ENCODE measurements around the gene EBF3.

EBF3 gene

DNA sequence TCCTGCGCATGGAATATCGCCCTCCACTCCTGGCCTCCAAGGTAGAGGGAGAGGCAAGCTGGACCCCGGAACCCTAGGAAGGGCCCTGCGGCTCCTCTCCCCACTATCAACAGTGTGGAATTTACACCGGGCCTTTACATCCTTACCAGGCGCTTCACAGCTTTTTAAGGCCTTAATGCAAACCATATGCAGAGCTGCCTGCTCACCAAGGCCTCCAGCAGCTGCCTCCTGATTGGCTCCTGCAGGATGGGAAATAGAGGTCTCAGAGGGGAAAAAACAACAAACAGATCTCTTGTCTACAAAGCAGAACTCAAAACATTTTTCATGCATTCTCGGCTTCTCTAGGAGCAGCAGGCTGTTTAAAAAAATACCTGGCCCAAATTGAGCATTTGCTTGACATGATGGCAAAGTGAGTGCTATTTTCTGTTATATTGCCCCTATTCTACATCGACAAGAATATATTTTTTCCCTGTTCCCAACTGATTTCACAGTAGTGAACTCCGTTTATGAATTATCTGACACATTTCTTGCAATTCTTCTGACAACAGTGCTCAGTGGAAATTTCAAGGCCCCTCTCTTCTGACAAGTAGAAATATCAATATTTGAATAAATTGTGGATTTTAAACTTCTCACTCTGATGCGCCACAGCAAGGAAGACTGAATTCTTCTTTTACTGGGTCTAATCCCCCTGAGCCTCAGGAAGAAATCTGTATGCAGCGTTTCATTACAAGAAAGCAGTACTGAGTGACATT lies 51.7 kb downstream of the EBF3 start:
- Histone ChIP-seq H3K9me3 (ENCODE audit: control insufficient read depth, low read length) (no peaks in the 10 kb centered on the region), H3K27ac (ENCODE audit: insufficient read depth, low read length, poor library complexity, severe bottlenecking) (no peak overlapping the region), H3K4me3 (ENCODE audit: insufficient read depth, low read depth, low read length, poor library complexity, severe bottlenecking) (no peak overlapping the region), H3K4me1 (ENCODE audit: control insufficient read depth, insufficient read depth, low read length, poor library complexity, severe bottlenecking) (no peaks in the 10 kb centered on the region), H3K27me3 (replicated peaks; ENCODE audit: control insufficient read depth, insufficient read depth, low read length, poor library complexity, severe bottlenecking) (no peaks in the 10 kb centered on the region), H3K36me3 (ENCODE audit: control insufficient read depth, insufficient read depth, low read length) (no peaks in the 10 kb centered on the region)
- DNase-seq: no peak

- Histone ChIP-seq H3K27me3 (replicated peaks; ENCODE audit: control insufficient read depth, insufficient read depth, low read length, poor library complexity, severe bottlenecking) (no peaks in the 10 kb centered on the region), H3K4me3 (ENCODE audit: insufficient read depth, low read depth, low read length, poor library complexity, severe bottlenecking) (no peak overlapping the region), H3K27ac (ENCODE audit: insufficient read depth, low read length, poor library complexity, severe bottlenecking) (no peak overlapping the region), H3K4me1 (ENCODE audit: control insufficient read depth, insufficient read depth, low read length, poor library complexity, severe bottlenecking) (no peaks in the 10 kb centered on the region), H3K9me3 (ENCODE audit: control insufficient read depth, low read length) (no peaks in the 10 kb centered on the region), H3K36me3 (ENCODE audit: control insufficient read depth, insufficient read depth, low read length) (no peaks in the 10 kb centered on the region)
- DNase-seq: no peak
Measured at GRCh38 chr10:129911451-129912165, 52.5 kb downstream of the EBF3 start.

DNA sequence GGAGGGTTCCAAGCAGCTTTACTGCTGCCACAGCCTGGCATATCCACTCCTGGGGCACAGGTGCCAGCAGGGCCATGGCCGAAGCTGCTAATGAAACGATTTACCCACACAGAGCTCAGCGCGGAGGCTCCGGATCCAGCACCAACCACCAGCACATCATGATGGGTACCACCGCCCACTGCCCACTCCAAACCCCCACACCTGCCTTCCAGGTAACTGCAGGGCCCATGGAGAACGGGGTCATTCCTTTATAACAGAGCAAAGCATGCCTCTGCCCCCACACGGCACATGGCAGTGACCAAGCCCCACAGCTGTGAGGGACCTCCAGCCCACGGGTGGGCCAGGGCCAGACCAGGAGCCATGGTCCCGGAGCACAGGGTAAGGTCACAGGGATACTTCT lies 53.2 kb downstream of the EBF3 start:
- Histone ChIP-seq H3K4me1 (ENCODE audit: control insufficient read depth, insufficient read depth, low read length, poor library complexity, severe bottlenecking) (no peaks in the 10 kb centered on the region), H3K4me3 (ENCODE audit: insufficient read depth, low read depth, low read length, poor library complexity, severe bottlenecking) (no peak overlapping the region), H3K27ac (ENCODE audit: insufficient read depth, low read length, poor library complexity, severe bottlenecking) (no peak overlapping the region), H3K9me3 (ENCODE audit: control insufficient read depth, low read length) (no peaks in the 10 kb centered on the region), H3K27me3 (replicated peaks; ENCODE audit: control insufficient read depth, insufficient read depth, low read length, poor library complexity, severe bottlenecking) (no peaks in the 10 kb centered on the region), H3K36me3 (ENCODE audit: control insufficient read depth, insufficient read depth, low read length) (no peaks in the 10 kb centered on the region)
- no peak for DNase-seq

DNA sequence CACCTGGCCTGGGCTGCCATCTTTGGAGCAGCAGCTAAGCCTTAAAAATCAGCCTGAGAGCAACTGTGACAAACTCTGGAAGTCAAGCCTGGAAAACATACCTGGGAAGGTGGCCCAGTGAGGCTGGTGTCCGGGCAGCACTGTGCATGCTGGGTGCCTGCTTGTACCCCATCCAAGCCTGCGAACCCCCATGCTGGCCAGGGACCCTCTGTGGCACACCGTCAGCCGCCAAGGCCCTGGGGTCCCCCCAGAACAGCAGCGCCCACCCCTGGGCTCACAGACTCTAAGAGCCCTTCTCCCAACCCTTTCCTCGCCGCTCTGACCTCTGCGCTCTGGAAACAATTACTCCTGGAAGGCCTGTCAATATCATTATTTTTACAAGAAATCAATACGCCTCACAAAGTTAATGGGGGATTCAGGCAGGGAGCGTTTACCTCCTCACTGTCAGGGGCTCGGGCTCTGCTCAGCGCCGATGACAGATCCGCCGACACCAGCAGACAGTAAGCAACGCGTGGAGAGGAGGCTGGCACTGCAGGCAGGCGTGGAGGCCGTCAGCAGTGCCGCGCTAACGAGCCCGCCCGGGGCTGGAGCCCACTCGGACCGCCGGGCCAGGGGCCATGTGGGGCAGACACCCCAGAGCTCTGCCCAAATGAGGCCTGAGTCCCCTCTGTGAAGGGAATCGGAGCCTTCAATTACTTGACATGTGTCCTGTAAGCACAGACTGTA lies 54.4 kb downstream of the EBF3 start:
- H3K27me3 ChIP-seq (replicated peaks; ENCODE audit: control insufficient read depth, insufficient read depth, low read length, poor library complexity, severe bottlenecking): no peaks in the 10 kb centered on the region
- H3K4me3 ChIP-seq (ENCODE audit: insufficient read depth, low read depth, low read length, poor library complexity, severe bottlenecking): no peak overlapping the region
- H3K27ac ChIP-seq (ENCODE audit: insufficient read depth, low read length, poor library complexity, severe bottlenecking): no peak overlapping the region
- H3K4me1 ChIP-seq (ENCODE audit: control insufficient read depth, insufficient read depth, low read length, poor library complexity, severe bottlenecking): no peaks in the 10 kb centered on the region
- DNase-seq: no peak
- H3K36me3 ChIP-seq (ENCODE audit: control insufficient read depth, insufficient read depth, low read length): no peaks in the 10 kb centered on the region
- H3K9me3 ChIP-seq (ENCODE audit: control insufficient read depth, low read length): no peaks in the 10 kb centered on the region

- H3K4me1 ChIP-seq (ENCODE audit: control insufficient read depth, insufficient read depth, low read length, poor library complexity, severe bottlenecking): no peaks in the 10 kb centered on the region
- no peaks in the 10 kb centered on the region for H3K27me3 ChIP-seq (replicated peaks; ENCODE audit: control insufficient read depth, insufficient read depth, low read length, poor library complexity, severe bottlenecking)
- H3K27ac ChIP-seq (ENCODE audit: insufficient read depth, low read length, poor library complexity, severe bottlenecking): no peak overlapping the region
- DNase-seq: no peak
- H3K9me3 ChIP-seq (ENCODE audit: control insufficient read depth, low read length): no peaks in the 10 kb centered on the region
- no peaks in the 10 kb centered on the region for H3K36me3 ChIP-seq (ENCODE audit: control insufficient read depth, insufficient read depth, low read length)
- no peak overlapping the region for H3K4me3 ChIP-seq (ENCODE audit: insufficient read depth, low read depth, low read length, poor library complexity, severe bottlenecking)
Measured at GRCh38 chr10:129909080-129909479, 55.0 kb downstream of the EBF3 start.

- no peak for DNase-seq
Measured at GRCh38 chr10:129908406-129908805, 55.7 kb downstream of the EBF3 start.

DNA sequence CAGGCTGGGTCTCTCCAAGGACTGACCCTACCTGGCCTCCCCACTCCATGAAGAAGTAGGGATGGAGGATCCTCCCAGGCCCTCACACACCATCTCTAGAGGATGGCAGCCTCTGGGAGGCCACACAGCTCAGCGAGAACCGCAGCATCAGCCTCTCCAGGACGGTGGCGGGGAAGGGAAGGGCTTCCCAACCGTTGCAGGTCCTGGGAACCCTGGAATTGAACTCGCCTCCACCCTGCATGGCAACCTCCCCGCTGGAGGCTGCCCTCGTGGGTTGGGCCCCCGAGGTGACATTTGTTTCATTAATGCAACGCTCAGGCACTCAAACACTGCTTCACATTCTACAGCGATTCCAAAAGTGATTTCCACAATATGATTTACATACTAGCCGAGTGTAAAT lies 58.5 kb downstream of the EBF3 start:
- no peak overlapping the region for H3K4me3 ChIP-seq (ENCODE audit: insufficient read depth, low read depth, low read length, poor library complexity, severe bottlenecking)
- no peak overlapping the region for H3K27ac ChIP-seq (ENCODE audit: insufficient read depth, low read length, poor library complexity, severe bottlenecking)
- DNase-seq: no peak
- H3K36me3 ChIP-seq (ENCODE audit: control insufficient read depth, insufficient read depth, low read length): no peaks in the 10 kb centered on the region
- H3K4me1 ChIP-seq (ENCODE audit: control insufficient read depth, insufficient read depth, low read length, poor library complexity, severe bottlenecking): no peaks in the 10 kb centered on the region
- no peaks in the 10 kb centered on the region for H3K27me3 ChIP-seq (replicated peaks; ENCODE audit: control insufficient read depth, insufficient read depth, low read length, poor library complexity, severe bottlenecking)
- H3K9me3 ChIP-seq (ENCODE audit: control insufficient read depth, low read length): no peaks in the 10 kb centered on the region

More at GRCh38 chr10:129908406-129908805, 55.7 kb downstream of the EBF3 start:
- Histone ChIP-seq H3K27ac (ENCODE audit: insufficient read depth, low read length, poor library complexity, severe bottlenecking) (no peak overlapping the region), H3K9me3 (ENCODE audit: control insufficient read depth, low read length) (no peaks in the 10 kb centered on the region), H3K36me3 (ENCODE audit: control insufficient read depth, insufficient read depth, low read length) (no peaks in the 10 kb centered on the region), H3K4me3 (ENCODE audit: insufficient read depth, low read depth, low read length, poor library complexity, severe bottlenecking) (no peak overlapping the region), H3K4me1 (ENCODE audit: control insufficient read depth, insufficient read depth, low read length, poor library complexity, severe bottlenecking) (no peaks in the 10 kb centered on the region), H3K27me3 (replicated peaks; ENCODE audit: control insufficient read depth, insufficient read depth, low read length, poor library complexity, severe bottlenecking) (no peaks in the 10 kb centered on the region)

GRCh38 chr10:129904323-129904722 lies 59.8 kb downstream of the EBF3 start:
- no peaks in the 10 kb centered on the region for H3K9me3 ChIP-seq (ENCODE audit: control insufficient read depth, low read length)
- no peaks in the 10 kb centered on the region for H3K4me1 ChIP-seq (ENCODE audit: control insufficient read depth, insufficient read depth, low read length, poor library complexity, severe bottlenecking)
- no peak overlapping the region for H3K4me3 ChIP-seq (ENCODE audit: insufficient read depth, low read depth, low read length, poor library complexity, severe bottlenecking)
- DNase-seq: no peak
- H3K36me3 ChIP-seq (ENCODE audit: control insufficient read depth, insufficient read depth, low read length): no peaks in the 10 kb centered on the region
- H3K27ac ChIP-seq (ENCODE audit: insufficient read depth, low read length, poor library complexity, severe bottlenecking): no peak overlapping the region
- no peaks in the 10 kb centered on the region for H3K27me3 ChIP-seq (replicated peaks; ENCODE audit: control insufficient read depth, insufficient read depth, low read length, poor library complexity, severe bottlenecking)

DNA sequence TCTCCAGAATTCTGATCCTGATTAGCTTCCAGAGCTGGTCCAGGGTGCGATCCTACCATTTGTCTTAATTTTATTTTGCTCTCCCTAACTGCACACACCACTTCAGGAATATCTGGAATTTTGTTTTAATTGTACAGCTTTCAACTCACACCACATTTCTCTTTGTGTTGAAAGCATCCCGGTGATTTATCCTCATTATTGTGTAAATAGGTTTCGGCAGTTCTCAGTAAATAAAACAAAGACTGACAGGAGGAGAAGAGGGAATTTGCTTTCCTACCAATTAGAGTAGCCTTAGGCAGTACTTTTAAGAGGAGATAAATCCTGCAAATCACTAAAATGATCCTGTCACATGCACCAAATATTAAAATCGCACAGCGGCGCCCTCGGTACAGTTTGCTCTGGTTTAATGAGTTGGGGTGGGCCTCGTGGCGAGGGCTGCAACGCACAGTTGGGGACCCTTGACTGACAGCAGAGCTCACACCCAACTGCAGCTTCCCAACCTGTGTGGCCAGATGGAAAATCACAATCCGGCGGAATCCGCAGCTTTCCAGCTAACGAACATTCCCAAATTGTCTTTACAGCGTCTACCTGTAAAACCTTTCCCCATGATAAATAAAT lies 62.6 kb downstream of the EBF3 start:
- H3K27ac ChIP-seq (ENCODE audit: insufficient read depth, low read length, poor library complexity, severe bottlenecking): no peak overlapping the region
- H3K36me3 ChIP-seq (ENCODE audit: control insufficient read depth, insufficient read depth, low read length): no peaks in the 10 kb centered on the region
- H3K9me3 ChIP-seq (ENCODE audit: control insufficient read depth, low read length): no peaks in the 10 kb centered on the region
- H3K27me3 ChIP-seq (replicated peaks; ENCODE audit: control insufficient read depth, insufficient read depth, low read length, poor library complexity, severe bottlenecking): no peaks in the 10 kb centered on the region
- H3K4me1 ChIP-seq (ENCODE audit: control insufficient read depth, insufficient read depth, low read length, poor library complexity, severe bottlenecking): no peaks in the 10 kb centered on the region
- DNase-seq: no peak
- no peak overlapping the region for H3K4me3 ChIP-seq (ENCODE audit: insufficient read depth, low read depth, low read length, poor library complexity, severe bottlenecking)

Data from effector memory CD4-positive, alpha-beta T cell (primary cell).